ENCODE measurements around the gene CCND3. TPM values are rescaled to one million over a fixed set of nuclear protein-coding genes. Genes with fewer than 3 reads are reported as not detected.

The CCND3 gene
- total and polyA plus RNA-seq, 10 of the 15 experiments (the other 5 are each of a cell fraction or from before 2014, with no cell fraction given): 6.0 to 86.4 (median 31.5) TPM

GRCh38 chr6:41901882-41902519, 39.6 kb downstream of the CCND3 start (continued):
- TF ChIP-seq, protein P1, sequence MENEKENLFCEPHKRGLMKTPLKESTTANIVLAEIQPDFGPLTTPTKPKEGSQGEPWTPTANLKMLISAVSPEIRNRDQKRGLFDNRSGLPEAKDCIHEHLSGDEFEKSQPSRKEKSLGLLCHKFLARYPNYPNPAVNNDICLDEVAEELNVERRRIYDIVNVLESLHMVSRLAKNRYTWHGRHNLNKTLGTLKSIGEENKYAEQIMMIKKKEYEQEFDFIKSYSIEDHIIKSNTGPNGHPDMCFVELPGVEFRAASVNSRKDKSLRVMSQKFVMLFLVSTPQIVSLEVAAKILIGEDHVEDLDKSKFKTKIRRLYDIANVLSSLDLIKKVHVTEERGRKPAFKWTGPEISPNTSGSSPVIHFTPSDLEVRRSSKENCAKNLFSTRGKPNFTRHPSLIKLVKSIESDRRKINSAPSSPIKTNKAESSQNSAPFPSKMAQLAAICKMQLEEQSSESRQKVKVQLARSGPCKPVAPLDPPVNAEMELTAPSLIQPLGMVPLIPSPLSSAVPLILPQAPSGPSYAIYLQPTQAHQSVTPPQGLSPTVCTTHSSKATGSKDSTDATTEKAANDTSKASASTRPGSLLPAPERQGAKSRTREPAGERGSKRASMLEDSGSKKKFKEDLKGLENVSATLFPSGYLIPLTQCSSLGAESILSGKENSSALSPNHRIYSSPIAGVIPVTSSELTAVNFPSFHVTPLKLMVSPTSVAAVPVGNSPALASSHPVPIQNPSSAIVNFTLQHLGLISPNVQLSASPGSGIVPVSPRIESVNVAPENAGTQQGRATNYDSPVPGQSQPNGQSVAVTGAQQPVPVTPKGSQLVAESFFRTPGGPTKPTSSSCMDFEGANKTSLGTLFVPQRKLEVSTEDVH (IDR thresholded peaks at IDR 0.05; ENCODE audit: low read depth, partially characterized antibody): no peak
- no peak for TF ChIP-seq NFYA (IDR thresholded peaks at IDR 0.05; ENCODE audit: borderline replicate concordance, low read depth, low read length)
- TF ChIP-seq BMI1 (IDR thresholded peaks at IDR 0.05; ENCODE audit: borderline replicate concordance): no peak
- TF ChIP-seq POU2F2 (IDR thresholded peaks at IDR 0.05; ENCODE audit: borderline replicate concordance, low read depth, low read length): no peak
- TF ChIP-seq SMC3 (IDR thresholded peaks at IDR 0.05; ENCODE audit: borderline replicate concordance, low read length): peak; percentile 58; the same call in 1 of the 2 replicates
- TF ChIP-seq MEF2A (IDR thresholded peaks at IDR 0.05; ENCODE audit: insufficient read depth, low read depth, low read length): no peak
- TF ChIP-seq RAD21 (IDR thresholded peaks at IDR 0.05; ENCODE audit: insufficient read depth, low read depth, low read length): peak; percentile 70
- TF ChIP-seq TARDBP (IDR thresholded peaks at IDR 0.05; ENCODE audit: borderline replicate concordance): no peak
- TF ChIP-seq NFYB (IDR thresholded peaks at IDR 0.05; ENCODE audit: insufficient read depth, low read depth, low read length): no peak
- no peak for TF ChIP-seq IRF4 (IDR thresholded peaks at IDR 0.05; ENCODE audit: low read depth, low read length)
- TF ChIP-seq BHLHE40 (IDR thresholded peaks at IDR 0.05; ENCODE audit: borderline replicate concordance in 1 of 2, low read depth in 2 of 2, low read length in 1 of 2): no peak
- 0 out of 2 replicates have a peak, but pooled peaks have one; percentile 16 for TF ChIP-seq YY1 (IDR thresholded peaks at IDR 0.05; ENCODE audit: low read depth, low read length)
- TF ChIP-seq STAT3 (IDR thresholded peaks at IDR 0.05; ENCODE audit: low read depth, low read length): no peak
- TF ChIP-seq HDAC6 (IDR thresholded peaks at IDR 0.05; ENCODE audit: unreplicated experiment): no peak

Measured in GM12878 (cell line).